Mesenteric fat pad (tissue), 1 donor: ENCODE data around the gene IRAK1BP1. TPM values are rescaled to one million over a fixed set of nuclear protein-coding genes. Genes with fewer than 3 reads are reported as not detected.
"Not testable (repeated sequence)": the region's sequence is repeated elsewhere in the genome, so short reads cannot be mapped to it uniquely, and the experiment has no call there.

Experiments used
- DNase-seq: peaks from one replicate; pipeline ENCODE4 v3.0.0-alpha.2; 2020; ENCODE audit warnings: low spot score
- total RNA-seq: library from RNA; stranded (reverse); fragmentation: NEBNext Ultra II Directional; extraction: Animal tissue kit (Norgen Biotek cat#: 25700); gene quantifications from one replicate; pipeline ENCODE4 v1.2.1, GENCODE V29; 2021
- donor health status: DM: yes; HTN: yes; CAD: no.

IRAK1BP1 gene
- total RNA-seq, 1 donor from 2014 or later: 2.5 TPM

DNA sequence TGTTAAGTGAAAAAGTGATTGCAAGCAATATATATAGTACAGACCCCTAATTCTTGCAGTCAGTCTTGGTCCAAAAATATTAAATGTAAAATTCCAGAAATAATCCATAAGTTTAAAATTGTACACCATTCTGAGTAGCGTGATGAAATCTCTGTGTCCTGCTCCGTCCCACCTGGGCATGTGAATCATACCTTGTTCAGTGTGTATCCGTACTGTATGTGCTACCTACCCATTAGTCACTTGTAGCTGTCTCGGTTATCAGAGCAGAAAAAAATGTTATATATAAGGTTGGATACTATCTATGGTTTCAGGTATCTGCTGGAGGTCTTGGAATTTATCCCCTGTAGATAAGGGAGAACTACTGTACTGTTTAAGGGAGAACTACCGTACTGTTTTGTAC is 16.3 kb downstream of the IRAK1BP1 start:
- DNase-seq: no peak

GRCh38 chr6:78889901-78890300 is 22.6 kb downstream of the IRAK1BP1 start:
- not testable (repeated sequence) for DNase-seq

GRCh38 chr6:78896227-78896626 is 28.9 kb downstream of the IRAK1BP1 start:
- DNase-seq: no peak

DNA sequence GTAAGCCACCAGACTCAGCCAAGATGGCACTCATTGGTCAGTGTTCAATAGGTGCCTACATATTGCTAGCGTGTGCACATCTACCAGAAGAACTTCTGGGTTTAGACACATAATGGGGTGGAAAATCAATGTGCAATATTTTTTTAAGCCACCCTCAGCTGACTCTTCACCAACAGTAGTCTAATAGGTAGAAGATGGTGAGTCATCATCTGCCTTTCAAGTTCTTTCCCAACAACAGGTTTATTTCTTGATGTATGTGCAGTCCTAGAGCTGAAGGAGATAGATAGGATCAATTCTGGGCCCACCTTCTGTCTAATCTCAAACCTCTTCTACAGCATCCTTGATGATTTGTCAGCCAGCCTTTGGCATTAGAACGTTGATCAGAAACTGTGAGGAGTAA is 41.3 kb downstream of the IRAK1BP1 start:
- no peak for DNase-seq

DNA sequence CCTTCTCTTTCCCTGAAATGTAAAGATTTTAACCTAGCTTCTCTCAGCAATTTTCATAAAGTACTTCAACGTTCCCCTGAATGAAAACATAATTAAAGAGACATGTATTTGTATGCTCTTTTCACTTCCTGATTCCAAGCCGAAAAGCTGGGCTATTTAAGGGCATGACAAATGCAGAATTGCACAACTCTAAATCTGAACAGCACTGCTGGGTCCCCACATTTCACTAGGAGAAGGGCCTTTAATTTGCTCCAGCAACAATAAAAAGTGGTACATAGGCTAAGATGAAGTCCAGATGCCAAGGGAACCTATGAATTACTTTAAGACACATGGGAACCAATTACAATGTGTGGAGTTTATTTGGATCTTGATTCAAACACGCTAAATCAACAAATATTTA is 42.0 kb downstream of the IRAK1BP1 start:
- DNase-seq: no peak

GRCh38 chr6:78910010-78910409 is 42.7 kb downstream of the IRAK1BP1 start:
- DNase-seq: no peak

- no peak for DNase-seq
Measured at GRCh38 chr6:78910591-78911171, 43.3 kb downstream of the IRAK1BP1 start.

DNA sequence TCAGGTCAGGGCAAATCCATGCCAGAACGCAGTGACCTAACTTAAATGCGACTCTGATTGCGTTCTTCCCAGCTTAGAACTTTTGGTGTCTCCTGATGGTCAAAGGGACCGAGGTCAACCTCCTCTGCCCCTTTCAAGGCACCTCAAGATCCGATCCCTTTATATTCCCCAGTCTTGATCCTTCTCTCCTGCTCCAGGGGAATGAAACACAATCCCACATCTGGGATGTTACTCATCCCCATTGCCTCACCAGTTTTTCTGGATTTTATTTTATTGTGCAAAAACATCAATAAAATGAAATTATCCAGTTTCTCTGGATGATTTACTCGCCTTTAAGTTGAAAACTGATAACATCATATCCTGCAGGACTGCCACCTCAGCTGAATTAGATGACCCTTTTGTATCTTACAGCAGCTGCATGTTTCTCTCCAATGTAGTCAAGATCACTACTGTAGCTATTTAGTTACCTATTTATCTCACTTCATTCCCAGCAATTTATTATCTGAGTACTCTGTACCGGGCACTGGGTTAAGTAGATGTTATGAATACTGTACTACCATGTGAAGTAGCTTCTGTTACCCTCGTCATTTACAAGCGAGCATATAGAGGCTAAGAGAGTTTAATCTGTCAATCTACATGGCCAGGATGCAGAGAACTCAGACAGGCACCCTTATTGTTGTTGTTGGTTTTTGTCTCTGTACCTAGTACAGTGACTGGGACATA is 44.0 kb downstream of the IRAK1BP1 start:
- no peak for DNase-seq

GRCh38 chr6:78916411-78916810 is 49.1 kb downstream of the IRAK1BP1 start:
- DNase-seq: no peak

DNA sequence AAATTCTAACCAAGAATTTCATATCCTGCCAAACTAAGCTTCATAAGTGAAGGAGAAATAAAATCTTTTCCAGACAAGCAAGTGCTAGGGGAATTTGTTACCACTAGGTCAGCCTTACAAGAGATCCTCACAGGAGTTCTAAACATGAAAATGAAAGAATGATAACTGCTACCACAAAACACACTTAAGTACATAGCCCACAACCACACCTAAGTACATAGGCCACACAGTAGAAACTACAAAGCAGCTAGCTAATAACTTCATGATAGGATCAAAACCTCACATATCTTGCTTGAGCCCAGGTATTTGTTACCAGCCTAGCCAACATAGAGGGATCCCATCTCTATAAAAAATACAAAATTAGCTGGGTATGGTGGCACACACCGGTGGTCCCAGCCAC is 50.4 kb downstream of the IRAK1BP1 start:
- DNase-seq: no peak

- DNase-seq: not testable (repeated sequence)
Measured at GRCh38 chr6:78921168-78921567, 53.8 kb downstream of the IRAK1BP1 start.

DNA sequence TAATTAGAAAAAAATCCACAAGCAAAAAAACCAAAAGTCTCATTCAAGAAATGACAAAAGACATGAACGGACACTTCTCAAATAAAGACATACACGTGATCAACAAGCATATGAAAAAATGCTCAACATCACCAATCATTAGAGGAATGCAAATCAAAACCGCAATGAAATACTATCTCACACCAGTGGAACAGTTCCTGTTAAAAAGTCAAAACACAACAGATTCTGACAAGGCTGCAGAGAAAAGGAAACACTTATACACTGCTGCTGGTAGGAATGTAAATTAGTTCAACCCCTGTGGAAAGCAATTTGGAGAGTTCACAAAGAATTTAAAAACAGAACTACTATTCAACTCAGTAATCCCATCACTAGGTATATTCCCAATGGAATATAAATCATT is 58.0 kb downstream of the IRAK1BP1 start:
- no peak for DNase-seq

- no peak for DNase-seq
Measured at GRCh38 chr6:78935553-78935952, 68.2 kb downstream of the IRAK1BP1 start.

- DNase-seq: no peak
Measured at GRCh38 chr6:78936515-78936914, 69.2 kb downstream of the IRAK1BP1 start.

DNA sequence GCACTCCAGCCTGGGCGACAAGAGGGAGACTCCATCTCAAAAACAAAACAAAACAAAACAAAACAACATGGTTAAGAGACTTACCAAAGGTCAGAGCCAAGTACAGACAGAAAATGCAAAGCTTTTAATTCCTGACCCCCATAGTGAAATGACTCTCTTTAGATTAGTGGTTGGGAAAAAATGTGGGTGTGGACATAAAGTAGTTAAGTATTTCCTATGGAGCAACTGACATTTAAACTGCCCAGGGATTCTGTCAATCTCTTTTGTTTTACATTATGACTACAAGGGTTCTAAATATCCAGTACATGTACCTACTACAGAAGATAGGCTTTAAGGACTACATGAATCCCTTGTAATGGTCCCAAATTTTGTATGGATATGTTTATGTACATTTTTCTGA is 75.1 kb downstream of the IRAK1BP1 start:
- no peak for DNase-seq

DNA sequence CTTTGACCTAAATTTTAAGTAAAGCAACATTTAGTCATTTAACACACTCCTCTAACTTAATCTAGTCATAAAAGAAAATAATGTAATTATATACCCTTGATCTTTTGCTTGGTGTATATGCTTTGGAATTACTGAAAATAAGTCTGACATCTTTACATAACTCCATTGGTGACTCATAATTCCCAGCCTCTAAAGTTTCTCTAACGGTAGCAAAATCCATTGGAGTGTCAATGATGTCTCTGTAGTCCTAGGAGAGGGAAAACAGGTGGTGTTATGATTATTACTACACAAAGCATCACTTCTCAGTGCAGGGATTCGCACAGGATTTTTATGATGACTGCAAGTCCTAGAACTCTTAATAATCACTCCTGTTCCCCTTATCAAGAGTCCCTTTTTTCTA is 80.2 kb downstream of the IRAK1BP1 start:
- DNase-seq: no peak

DNA sequence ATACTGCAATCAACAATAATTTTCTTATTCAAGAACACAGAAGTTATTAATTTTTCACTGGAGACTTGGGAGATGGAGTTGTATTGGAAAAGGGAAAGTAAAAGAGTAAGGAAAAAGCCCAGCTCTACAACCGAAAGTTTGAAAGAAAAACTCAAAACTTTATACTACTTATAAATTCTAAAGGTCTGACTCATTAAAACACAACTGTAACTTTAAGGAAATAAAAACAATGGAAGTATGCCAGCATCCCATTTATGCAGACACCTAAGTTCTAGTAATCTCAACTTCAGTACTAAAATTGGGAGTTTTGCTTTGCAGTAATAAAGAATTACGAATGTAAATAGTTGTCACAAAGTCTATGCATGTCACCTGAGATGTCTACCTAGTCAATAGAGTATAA is 80.6 kb downstream of the IRAK1BP1 start:
- no peak for DNase-seq

- no peak for DNase-seq
Measured at GRCh38 chr6:78948785-78949184, 81.4 kb downstream of the IRAK1BP1 start.

DNA sequence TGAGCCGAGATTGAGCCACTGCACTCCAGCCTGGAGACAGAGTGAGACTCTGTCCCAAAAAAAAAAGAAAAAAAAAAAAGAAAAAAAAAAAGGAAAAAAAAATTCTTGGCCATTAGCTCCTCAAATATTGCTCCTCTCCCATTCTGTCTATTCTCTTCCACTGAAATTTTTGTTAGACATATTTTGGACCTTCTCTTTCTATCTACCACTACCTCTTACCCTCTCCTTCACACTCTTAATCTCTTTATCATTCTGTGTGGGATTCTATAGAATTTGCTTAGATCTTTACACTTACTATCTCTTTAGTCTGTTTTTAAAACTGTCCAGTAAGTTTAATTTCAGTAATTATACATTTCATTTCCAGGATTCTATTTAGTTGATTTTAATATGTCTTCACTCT is 85.0 kb downstream of the IRAK1BP1 start:
- DNase-seq: no peak
